ENCODE results near the gene BRINP1. TPM values are rescaled to one million over a fixed set of nuclear protein-coding genes. Genes with fewer than 3 reads are reported as not detected.

Gene BRINP1
- polyA plus RNA-seq, 1 experiment = not detected

- Histone ChIP-seq H3K27me3 (ENCODE audit: control insufficient read depth, insufficient read depth, low read length) (no peaks in the 10 kb centered on the region), H3K27ac (ENCODE audit: low read depth, low read length) (no peak overlapping the region), H3K9me3 (ENCODE audit: control insufficient read depth, insufficient read depth, low read length) (peaks cover 19% of the 10 kb centered on the region), H3K4me3 (ENCODE audit: low read depth, low read length) (no peak overlapping the region)
- ChIA-PET POLR2A (no interaction called here), CTCF (no interaction called here)
- DNase-seq (ENCODE audit: low read depth, low spot score) = no peak
- no peak for TF ChIP-seq CTCF (IDR thresholded peaks at IDR 0.05; ENCODE audit: low read depth, low read length)
These were observed 128.7 kb downstream of the BRINP1 start for GRCh38 chr9:119240546-119240945.

- H3K27ac ChIP-seq (ENCODE audit: low read depth, low read length) = no peak overlapping the region
- ChIA-PET CTCF (no interaction called here), POLR2A (no interaction called here)
- H3K9me3 ChIP-seq (ENCODE audit: control insufficient read depth, insufficient read depth, low read length) = peaks cover 10% of the 10 kb centered on the region
- no peak for TF ChIP-seq CTCF (IDR thresholded peaks at IDR 0.05; ENCODE audit: low read depth, low read length)
- no peak for DNase-seq (ENCODE audit: low read depth, low spot score)
- no peaks in the 10 kb centered on the region for H3K27me3 ChIP-seq (ENCODE audit: control insufficient read depth, insufficient read depth, low read length)
- H3K4me3 ChIP-seq (ENCODE audit: low read depth, low read length) = no peak overlapping the region
These were observed 134.6 kb downstream of the BRINP1 start for GRCh38 chr9:119234636-119235035.

GRCh38 chr9:119227422-119227821 is 141.8 kb downstream of the BRINP1 start:
- TF ChIP-seq CTCF (IDR thresholded peaks at IDR 0.05; ENCODE audit: low read depth, low read length) = no peak
- no peak overlapping the region for H3K4me3 ChIP-seq (ENCODE audit: low read depth, low read length)
- DNase-seq (ENCODE audit: low read depth, low spot score) = no peak
- no peaks in the 10 kb centered on the region for H3K27me3 ChIP-seq (ENCODE audit: control insufficient read depth, insufficient read depth, low read length)
- no peak overlapping the region for H3K27ac ChIP-seq (ENCODE audit: low read depth, low read length)
- CTCF ChIA-PET = no interaction called here
- POLR2A ChIA-PET = no interaction called here
- H3K9me3 ChIP-seq (ENCODE audit: control insufficient read depth, insufficient read depth, low read length) = no peaks in the 10 kb centered on the region; the same call in 1 of the 2 replicates

- no peak overlapping the region for H3K27ac ChIP-seq (ENCODE audit: low read depth, low read length)
- DNase-seq (ENCODE audit: low read depth, low spot score) = no peak
- no peaks in the 10 kb centered on the region for H3K27me3 ChIP-seq (ENCODE audit: control insufficient read depth, insufficient read depth, low read length)
- CTCF ChIA-PET = no interaction called here
- POLR2A ChIA-PET = no interaction called here
- H3K4me3 ChIP-seq (ENCODE audit: low read depth, low read length) = no peak overlapping the region
- H3K9me3 ChIP-seq (ENCODE audit: control insufficient read depth, insufficient read depth, low read length) = no peaks in the 10 kb centered on the region; the same call in none of the 2 replicates
- TF ChIP-seq CTCF (IDR thresholded peaks at IDR 0.05; ENCODE audit: low read depth, low read length) = no peak
These were observed 144.8 kb downstream of the BRINP1 start for GRCh38 chr9:119224431-119224830.

- no peak overlapping the region for H3K4me3 ChIP-seq (ENCODE audit: low read depth, low read length)
- DNase-seq (ENCODE audit: low read depth, low spot score) = no peak
- CTCF ChIA-PET = no interaction called here
- H3K27me3 ChIP-seq (ENCODE audit: control insufficient read depth, insufficient read depth, low read length) = no peaks in the 10 kb centered on the region
- POLR2A ChIA-PET = no interaction called here
- H3K27ac ChIP-seq (ENCODE audit: low read depth, low read length) = no peak overlapping the region
- H3K9me3 ChIP-seq (ENCODE audit: control insufficient read depth, insufficient read depth, low read length) = no peaks in the 10 kb centered on the region; the same call in none of the 2 replicates
- TF ChIP-seq CTCF (IDR thresholded peaks at IDR 0.05; ENCODE audit: low read depth, low read length) = no peak
These were observed 148.0 kb downstream of the BRINP1 start for GRCh38 chr9:119221276-119221675.
